ENCODE results near the gene FRMD8. TPM values are rescaled to one million over a fixed set of nuclear protein-coding genes. Genes with fewer than 3 reads are reported as not detected.
A peak's percentile ranks its signal among the peaks of the same experiment; 100 is the strongest.

FRMD8 gene
- total and polyA plus RNA-seq, 2 donors from 2014 or later = 9.4 to 41.3 TPM

DNA sequence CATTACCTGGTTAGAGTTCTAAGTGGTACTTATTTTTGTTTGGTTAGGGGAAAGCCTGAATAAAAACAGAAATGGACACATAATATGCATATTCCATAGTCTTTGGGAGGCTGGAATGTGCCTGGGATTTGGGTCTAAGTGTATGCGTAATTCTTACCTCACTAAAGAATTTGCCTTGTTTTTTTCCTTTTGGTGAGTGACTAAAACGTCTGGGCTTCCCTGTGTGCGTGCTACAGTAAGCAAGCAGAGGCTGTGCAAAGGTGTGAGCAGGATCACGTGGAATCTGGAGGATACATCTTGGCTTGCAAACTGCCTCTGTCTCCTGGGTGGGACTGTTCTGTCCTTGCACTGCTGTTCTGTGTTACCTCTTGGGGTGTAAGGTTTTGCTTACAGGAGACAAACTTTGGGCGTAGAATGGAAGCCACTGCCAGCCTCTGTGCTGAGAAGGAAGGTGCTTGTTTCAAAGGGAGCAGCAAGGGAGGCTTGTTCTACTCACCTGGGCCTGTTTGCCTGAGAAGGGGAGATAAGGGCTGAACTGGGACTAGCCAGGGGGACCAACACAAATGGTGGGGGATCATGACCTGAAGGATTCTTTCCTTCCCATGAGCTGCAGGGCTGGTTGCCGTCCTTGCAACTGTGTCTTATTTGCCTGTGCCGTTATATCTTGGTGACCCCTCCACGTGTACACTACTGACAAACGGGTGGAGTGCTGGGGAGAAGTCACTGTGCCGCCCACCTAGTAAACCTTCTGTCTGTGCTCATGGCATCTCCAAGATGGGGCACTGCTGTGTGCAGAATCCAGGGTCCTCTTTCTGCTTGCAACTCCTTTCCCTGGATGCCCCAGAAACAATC is 40.6 kb downstream of the FRMD8 start:
- peak overlapping the region; percentile 59 to 99 (median 98) for H3K4me3 ChIP-seq (ENCODE audit: low read length in 3 of 3)
- H3K9me3 ChIP-seq (ENCODE audit: control insufficient read depth in 2 of 3, insufficient read depth in 1 of 3, low read length in 3 of 3) = no peaks in the 10 kb centered on the region
- peaks cover 0 to 27% (median 20%) of the 10 kb centered on the region in 3 donors for H3K4me1 ChIP-seq (ENCODE audit: control insufficient read depth in 2 of 3, insufficient read depth in 2 of 3, low read depth in 1 of 3, low read length in 3 of 3)
- DNase-seq = peak in 1 of 5 donors; percentile 56
- TF ChIP-seq, protein P1, sequence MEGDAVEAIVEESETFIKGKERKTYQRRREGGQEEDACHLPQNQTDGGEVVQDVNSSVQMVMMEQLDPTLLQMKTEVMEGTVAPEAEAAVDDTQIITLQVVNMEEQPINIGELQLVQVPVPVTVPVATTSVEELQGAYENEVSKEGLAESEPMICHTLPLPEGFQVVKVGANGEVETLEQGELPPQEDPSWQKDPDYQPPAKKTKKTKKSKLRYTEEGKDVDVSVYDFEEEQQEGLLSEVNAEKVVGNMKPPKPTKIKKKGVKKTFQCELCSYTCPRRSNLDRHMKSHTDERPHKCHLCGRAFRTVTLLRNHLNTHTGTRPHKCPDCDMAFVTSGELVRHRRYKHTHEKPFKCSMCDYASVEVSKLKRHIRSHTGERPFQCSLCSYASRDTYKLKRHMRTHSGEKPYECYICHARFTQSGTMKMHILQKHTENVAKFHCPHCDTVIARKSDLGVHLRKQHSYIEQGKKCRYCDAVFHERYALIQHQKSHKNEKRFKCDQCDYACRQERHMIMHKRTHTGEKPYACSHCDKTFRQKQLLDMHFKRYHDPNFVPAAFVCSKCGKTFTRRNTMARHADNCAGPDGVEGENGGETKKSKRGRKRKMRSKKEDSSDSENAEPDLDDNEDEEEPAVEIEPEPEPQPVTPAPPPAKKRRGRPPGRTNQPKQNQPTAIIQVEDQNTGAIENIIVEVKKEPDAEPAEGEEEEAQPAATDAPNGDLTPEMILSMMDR (IDR thresholded peaks at IDR 0.05; ENCODE audit: borderline replicate concordance, extremely low read depth, insufficient read depth) = no peak
- H3K27ac ChIP-seq (ENCODE audit: low read depth in 2 of 2, low read length in 2 of 2) = peak overlapping the region; percentile 99 to 100
- intact Hi-C loops (cut with DNase I) = loop anchor here (5.0 kb wide), 1 partner anchor 75 kb away; no protein-coding TSS in a partner anchor
- no peaks in the 10 kb centered on the region for H3K27me3 ChIP-seq (ENCODE audit: control insufficient read depth, insufficient read depth, low read length)
- FAIRE-seq = no peak
- H3K9ac ChIP-seq (ENCODE audit: low read length in 3 of 3) = peak overlapping the region; percentile 47 to 100 (median 99)
- peaks cover 0 to 48% (median 26%) of the 10 kb centered on the region in 3 donors for H3K36me3 ChIP-seq (ENCODE audit: control insufficient read depth in 2 of 3, insufficient read depth in 3 of 3, low read length in 3 of 3)

DNA sequence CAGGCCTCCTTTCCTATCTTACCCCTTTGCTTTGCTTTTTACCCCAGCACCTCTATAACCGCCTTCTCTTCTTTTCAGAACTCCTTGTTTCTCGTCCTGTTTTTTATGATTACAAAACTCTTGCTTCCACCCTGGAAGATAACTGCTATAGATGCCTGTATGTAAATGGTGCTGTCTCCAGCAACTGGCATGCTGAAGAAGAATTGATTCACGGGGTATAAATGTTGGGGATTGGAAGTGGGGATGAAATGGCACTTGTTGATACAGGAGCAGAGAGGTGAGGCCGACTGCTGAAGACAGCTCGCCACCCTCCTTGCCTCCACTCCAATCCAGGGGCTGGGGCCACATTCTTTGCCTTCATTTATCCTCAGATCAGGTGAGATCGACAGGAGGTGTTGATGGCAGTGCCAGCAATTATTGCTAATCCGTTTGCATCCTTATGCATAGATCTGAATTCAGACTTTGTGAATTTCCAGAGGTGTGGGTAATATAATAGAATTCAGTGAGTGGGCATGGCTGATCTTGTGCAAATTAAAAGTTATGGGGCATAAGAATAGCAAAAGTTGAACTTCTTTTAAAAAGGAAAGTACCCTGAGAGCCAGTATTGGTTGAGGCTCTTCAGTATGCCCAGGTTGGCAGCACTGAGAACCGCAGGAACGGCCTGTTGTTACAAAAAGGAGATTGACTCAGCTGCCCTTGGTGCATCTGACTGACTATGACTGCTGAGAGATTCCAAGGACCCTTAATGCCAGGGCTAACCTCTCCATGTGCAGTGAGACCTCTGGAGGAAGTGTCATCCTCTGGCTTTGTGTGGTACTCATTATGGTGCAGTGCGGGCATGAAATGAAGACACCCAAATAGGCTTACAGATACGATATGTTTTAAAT is 41.5 kb downstream of the FRMD8 start:
- FAIRE-seq (no peak), DNase-seq (peak in 1 of 5 donors; percentile 60)
- Histone ChIP-seq H3K9ac (ENCODE audit: low read length in 3 of 3) (peak overlapping the region in 2 of 3 donors; percentile 99 to 100), H3K27me3 (ENCODE audit: control insufficient read depth, insufficient read depth, low read length) (no peaks in the 10 kb centered on the region), H3K36me3 (ENCODE audit: control insufficient read depth in 2 of 3, insufficient read depth in 3 of 3, low read length in 3 of 3) (peaks cover 0 to 45% (median 26%) of the 10 kb centered on the region in 3 donors), H3K4me1 (ENCODE audit: control insufficient read depth in 2 of 3, insufficient read depth in 2 of 3, low read depth in 1 of 3, low read length in 3 of 3) (peaks cover 0 to 27% (median 23%) of the 10 kb centered on the region in 3 donors), H3K9me3 (ENCODE audit: control insufficient read depth in 2 of 3, insufficient read depth in 1 of 3, low read length in 3 of 3) (no peaks in the 10 kb centered on the region), H3K27ac (ENCODE audit: low read depth in 2 of 2, low read length in 2 of 2) (peak overlapping the region; percentile 99 to 100), H3K4me3 (ENCODE audit: low read length in 3 of 3) (peak overlapping the region in 2 of 3 donors; percentile 98 to 99)
- intact Hi-C loops (cut with DNase I) = loop anchor here (5.0 kb wide), 1 partner anchor 74 kb away; no protein-coding TSS in a partner anchor
- TF ChIP-seq, protein P1 (IDR thresholded peaks at IDR 0.05; ENCODE audit: borderline replicate concordance, extremely low read depth, insufficient read depth) = no peak

DNA sequence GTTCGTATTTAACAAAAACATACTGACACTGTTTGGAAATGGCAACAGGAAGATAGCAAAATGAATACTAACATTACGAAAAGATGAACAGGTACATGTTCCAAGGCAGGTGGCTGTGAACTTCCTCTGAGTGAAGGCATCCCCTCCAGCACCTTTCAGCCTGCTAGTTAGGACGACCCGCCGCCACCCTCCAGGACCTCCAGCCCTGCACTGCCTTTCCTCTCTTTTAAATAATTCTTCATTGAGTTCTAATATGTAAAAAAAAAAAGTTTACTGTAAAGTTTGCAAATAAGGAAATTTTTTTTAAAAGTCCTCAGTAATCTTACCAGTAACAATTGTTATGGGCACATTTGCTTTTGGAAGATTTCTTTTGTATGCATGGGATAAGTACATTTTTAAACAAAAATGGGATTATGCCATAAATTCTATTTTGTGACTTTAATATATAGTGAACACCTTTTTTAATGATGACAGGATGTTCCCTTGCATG is 42.2 kb downstream of the FRMD8 start:
- no peaks in the 10 kb centered on the region for H3K27me3 ChIP-seq (ENCODE audit: control insufficient read depth, insufficient read depth, low read length)
- intact Hi-C loops (cut with DNase I) = loop anchor here (5.0 kb wide), 1 partner anchor 74 kb away; no protein-coding TSS in a partner anchor

More for the DNA sequence above, 42.2 kb downstream of the FRMD8 start:
- DNase-seq (peak in 1 of 5 donors; percentile 61), FAIRE-seq (no peak)
- Histone ChIP-seq H3K27ac (ENCODE audit: low read depth in 2 of 2, low read length in 2 of 2) (peak overlapping the region; percentile 99 to 100), H3K9ac (ENCODE audit: low read length in 3 of 3) (peak overlapping the region in 2 of 3 donors; percentile 45 to 99), H3K36me3 (ENCODE audit: control insufficient read depth in 2 of 3, insufficient read depth in 3 of 3, low read length in 3 of 3) (peaks cover 0 to 38% (median 22%) of the 10 kb centered on the region in 3 donors), H3K4me1 (ENCODE audit: control insufficient read depth in 2 of 3, insufficient read depth in 2 of 3, low read depth in 1 of 3, low read length in 3 of 3) (peaks cover 0 to 30% (median 27%) of the 10 kb centered on the region in 3 donors), H3K4me3 (ENCODE audit: low read length in 3 of 3) (peak overlapping the region in 2 of 3 donors; percentile 98 to 99), H3K9me3 (ENCODE audit: control insufficient read depth in 2 of 3, insufficient read depth in 1 of 3, low read length in 3 of 3) (no peaks in the 10 kb centered on the region)
- TF ChIP-seq, protein P1 (IDR thresholded peaks at IDR 0.05; ENCODE audit: borderline replicate concordance, extremely low read depth, insufficient read depth) = no peak

Data from kidney (tissue), 14 donors.